K562 (cell line): ENCODE results near the gene DDX20. TPM values are rescaled to one million over a fixed set of nuclear protein-coding genes. Genes with fewer than 3 reads are reported as not detected.
A peak's percentile ranks its signal among the peaks of the same experiment; 100 is the strongest.

ENCODE experiments used
- BMI1 ChIP-seq: fragments of 150-350 bp; IDR thresholded peaks from 2 replicates; pipeline ENCODE4 v1.6.1; 2014; ENCODE audit warnings: low read length
- CEBPB ChIP-seq: fragments of 450-650 bp; IDR thresholded peaks from 2 replicates; pipeline ENCODE4 v1.6.1; 2016; ENCODE audit warnings: missing genetic modification characterization, missing compliant biosample characterization
- KLF6 ChIP-seq: fragments of 250-450 bp; sonication (Bioruptor Pico); IDR thresholded peaks from 2 replicates; pipeline ENCODE4 v1.4.0; 2020; ENCODE audit warnings: mild to moderate bottlenecking, moderate library complexity, borderline replicate concordance
- ZSCAN29 ChIP-seq: fragments of 450-650 bp; IDR thresholded peaks from 2 replicates; pipeline ENCODE4 v1.6.1; 2017
- polyA plus RNA-seq, 8 experiments: library from polyadenylated mRNA; depleted of rRNA in 4 of 8; stranded (reverse) in 5 of 8; unstranded in 3 of 8; fragments of >200 nt; fragmentation: Nextera tagmentation in 2 of 8; fragmentation: Illumina TruSeq in 1 of 8; extraction: Ambion mirVana in 2 of 8; extraction: Trizol in 1 of 8; gene quantifications; 2 replicates each; pipeline versions ENCODE4 v1.2.1 to v1.2.3, GENCODE V29; 2011 to 2014; ENCODE audit warnings: inconsistent platforms in 1 of 8, missing spikeins in 1 of 8
- total RNA-seq, 7 experiments: library from RNA; depleted of rRNA in 6 of 7; stranded (reverse); fragments of >200 nt in 6 of 7; fragmentation: Illumina TruSeq in 2 of 7; extraction: Trizol in 2 of 7; gene quantifications; 2 replicates each; pipeline versions ENCODE4 v1.2.1 to v1.2.3, GENCODE V29; 2011 to 2021; ENCODE audit warnings: low replicate concordance in 1 of 7
- TF ChIP-seq, protein P1 (sequence below): fragments of 200-800 bp; sonication (Bioruptor generic); IDR thresholded peaks from 2 replicates; pipeline ENCODE4 v1.6.1; 2016; ENCODE audit warnings: missing genetic modification characterization, missing compliant biosample characterization
- TF ChIP-seq, protein P2 (sequence below), 2 experiments: fragments of 150-350 bp in 1 of 2; IDR thresholded peaks; 2 replicates each; pipeline ENCODE4 v1.6.1; 2012 to 2016; ENCODE audit warnings: low read depth in 2 of 2, low read length in 2 of 2, mild to moderate bottlenecking in 1 of 2, moderate library complexity in 1 of 2
- TF ChIP-seq, protein P3 (sequence below), 2 experiments: fragments of 450-650 bp; conservative IDR thresholded peaks; 2 replicates each; pipeline ENCODE4 v1.6.1; 2017; ENCODE audit warnings: mild to moderate bottlenecking in 2 of 2, moderate library complexity in 2 of 2
- TF ChIP-seq, protein P4 (sequence below): sonication (generic); formaldehyde crosslinking; IDR thresholded peaks from 2 replicates; pipeline ENCODE4 v1.8.0; 2022; ENCODE audit warnings: mild to moderate bottlenecking, missing genetic modification reagents
- TF ChIP-seq, protein P5 (sequence below): sonication (generic); formaldehyde crosslinking; IDR thresholded peaks from 2 replicates; pipeline ENCODE4 v1.8.1; 2023; ENCODE audit warnings: mild to moderate bottlenecking, missing genetic modification reagents
- TF ChIP-seq, protein P6 (sequence below): fragments of 200-800 bp; sonication (Bioruptor generic); IDR thresholded peaks from 2 replicates; pipeline ENCODE4 v1.6.1; 2017; ENCODE audit warnings: missing genetic modification characterization, missing compliant biosample characterization

DDX20 gene
- total and polyA plus RNA-seq, 9 of the 15 experiments (the other 6 are each of a cell fraction or from before 2014, with no cell fraction given) = 8.3 to 33.4 (median 24.5) TPM

DNA sequence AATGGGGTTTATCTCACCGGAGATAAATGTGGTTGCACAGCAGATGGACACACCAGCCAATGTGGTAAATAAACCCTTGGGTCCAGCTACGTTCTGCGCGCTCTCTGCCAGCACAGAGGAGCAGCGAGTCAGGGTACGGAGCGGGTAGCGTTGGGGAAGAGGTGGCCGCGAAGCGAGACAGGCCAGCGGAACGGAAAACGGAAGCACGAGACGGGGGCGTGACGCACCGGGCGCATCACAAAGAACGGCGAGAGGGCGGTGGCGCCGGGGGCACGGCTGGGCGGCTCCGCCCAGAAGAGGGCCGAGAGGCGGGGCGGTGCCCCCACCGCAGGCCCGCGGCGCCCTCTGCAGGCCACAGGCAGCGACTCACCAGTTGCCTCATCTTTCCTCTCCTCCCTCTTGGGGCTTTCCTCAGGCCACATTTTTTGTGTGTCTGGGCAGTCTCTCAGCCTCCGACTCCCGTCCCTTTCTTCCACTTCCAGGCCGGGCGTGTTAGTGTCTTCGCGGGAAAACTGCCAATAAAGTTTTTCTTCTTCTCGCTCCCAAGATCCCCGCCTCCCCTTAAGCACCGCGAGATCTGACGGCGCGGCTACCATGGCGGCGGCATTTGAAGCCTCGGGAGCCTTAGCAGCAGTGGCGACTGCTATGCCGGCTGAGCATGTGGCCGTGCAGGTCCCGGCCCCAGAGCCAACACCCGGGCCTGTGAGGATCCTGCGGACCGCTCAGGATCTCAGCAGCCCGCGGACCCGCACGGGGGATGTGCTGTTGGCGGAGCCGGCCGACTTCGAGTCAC is at the start of gene DDX20 (continued):
- TF ChIP-seq, protein P1, sequence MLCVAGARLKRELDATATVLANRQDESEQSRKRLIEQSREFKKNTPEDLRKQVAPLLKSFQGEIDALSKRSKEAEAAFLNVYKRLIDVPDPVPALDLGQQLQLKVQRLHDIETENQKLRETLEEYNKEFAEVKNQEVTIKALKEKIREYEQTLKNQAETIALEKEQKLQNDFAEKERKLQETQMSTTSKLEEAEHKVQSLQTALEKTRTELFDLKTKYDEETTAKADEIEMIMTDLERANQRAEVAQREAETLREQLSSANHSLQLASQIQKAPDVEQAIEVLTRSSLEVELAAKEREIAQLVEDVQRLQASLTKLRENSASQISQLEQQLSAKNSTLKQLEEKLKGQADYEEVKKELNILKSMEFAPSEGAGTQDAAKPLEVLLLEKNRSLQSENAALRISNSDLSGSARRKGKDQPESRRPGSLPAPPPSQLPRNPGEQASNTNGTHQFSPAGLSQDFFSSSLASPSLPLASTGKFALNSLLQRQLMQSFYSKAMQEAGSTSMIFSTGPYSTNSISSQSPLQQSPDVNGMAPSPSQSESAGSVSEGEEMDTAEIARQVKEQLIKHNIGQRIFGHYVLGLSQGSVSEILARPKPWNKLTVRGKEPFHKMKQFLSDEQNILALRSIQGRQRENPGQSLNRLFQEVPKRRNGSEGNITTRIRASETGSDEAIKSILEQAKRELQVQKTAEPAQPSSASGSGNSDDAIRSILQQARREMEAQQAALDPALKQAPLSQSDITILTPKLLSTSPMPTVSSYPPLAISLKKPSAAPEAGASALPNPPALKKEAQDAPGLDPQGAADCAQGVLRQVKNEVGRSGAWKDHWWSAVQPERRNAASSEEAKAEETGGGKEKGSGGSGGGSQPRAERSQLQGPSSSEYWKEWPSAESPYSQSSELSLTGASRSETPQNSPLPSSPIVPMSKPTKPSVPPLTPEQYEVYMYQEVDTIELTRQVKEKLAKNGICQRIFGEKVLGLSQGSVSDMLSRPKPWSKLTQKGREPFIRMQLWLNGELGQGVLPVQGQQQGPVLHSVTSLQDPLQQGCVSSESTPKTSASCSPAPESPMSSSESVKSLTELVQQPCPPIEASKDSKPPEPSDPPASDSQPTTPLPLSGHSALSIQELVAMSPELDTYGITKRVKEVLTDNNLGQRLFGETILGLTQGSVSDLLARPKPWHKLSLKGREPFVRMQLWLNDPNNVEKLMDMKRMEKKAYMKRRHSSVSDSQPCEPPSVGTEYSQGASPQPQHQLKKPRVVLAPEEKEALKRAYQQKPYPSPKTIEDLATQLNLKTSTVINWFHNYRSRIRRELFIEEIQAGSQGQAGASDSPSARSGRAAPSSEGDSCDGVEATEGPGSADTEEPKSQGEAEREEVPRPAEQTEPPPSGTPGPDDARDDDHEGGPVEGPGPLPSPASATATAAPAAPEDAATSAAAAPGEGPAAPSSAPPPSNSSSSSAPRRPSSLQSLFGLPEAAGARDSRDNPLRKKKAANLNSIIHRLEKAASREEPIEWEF (CRISPR knock-in tag) = no peak
- TF ChIP-seq, protein P2, sequence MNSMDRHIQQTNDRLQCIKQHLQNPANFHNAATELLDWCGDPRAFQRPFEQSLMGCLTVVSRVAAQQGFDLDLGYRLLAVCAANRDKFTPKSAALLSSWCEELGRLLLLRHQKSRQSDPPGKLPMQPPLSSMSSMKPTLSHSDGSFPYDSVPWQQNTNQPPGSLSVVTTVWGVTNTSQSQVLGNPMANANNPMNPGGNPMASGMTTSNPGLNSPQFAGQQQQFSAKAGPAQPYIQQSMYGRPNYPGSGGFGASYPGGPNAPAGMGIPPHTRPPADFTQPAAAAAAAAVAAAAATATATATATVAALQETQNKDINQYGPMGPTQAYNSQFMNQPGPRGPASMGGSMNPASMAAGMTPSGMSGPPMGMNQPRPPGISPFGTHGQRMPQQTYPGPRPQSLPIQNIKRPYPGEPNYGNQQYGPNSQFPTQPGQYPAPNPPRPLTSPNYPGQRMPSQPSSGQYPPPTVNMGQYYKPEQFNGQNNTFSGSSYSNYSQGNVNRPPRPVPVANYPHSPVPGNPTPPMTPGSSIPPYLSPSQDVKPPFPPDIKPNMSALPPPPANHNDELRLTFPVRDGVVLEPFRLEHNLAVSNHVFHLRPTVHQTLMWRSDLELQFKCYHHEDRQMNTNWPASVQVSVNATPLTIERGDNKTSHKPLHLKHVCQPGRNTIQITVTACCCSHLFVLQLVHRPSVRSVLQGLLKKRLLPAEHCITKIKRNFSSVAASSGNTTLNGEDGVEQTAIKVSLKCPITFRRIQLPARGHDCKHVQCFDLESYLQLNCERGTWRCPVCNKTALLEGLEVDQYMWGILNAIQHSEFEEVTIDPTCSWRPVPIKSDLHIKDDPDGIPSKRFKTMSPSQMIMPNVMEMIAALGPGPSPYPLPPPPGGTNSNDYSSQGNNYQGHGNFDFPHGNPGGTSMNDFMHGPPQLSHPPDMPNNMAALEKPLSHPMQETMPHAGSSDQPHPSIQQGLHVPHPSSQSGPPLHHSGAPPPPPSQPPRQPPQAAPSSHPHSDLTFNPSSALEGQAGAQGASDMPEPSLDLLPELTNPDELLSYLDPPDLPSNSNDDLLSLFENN (IDR thresholded peaks at IDR 0.05; ENCODE audit: low read depth in 2 of 2, low read length in 2 of 2) = peak in 1 of 2 experiments; percentile 54; a peak in 1 of 4 replicates
- TF ChIP-seq, protein P3, sequence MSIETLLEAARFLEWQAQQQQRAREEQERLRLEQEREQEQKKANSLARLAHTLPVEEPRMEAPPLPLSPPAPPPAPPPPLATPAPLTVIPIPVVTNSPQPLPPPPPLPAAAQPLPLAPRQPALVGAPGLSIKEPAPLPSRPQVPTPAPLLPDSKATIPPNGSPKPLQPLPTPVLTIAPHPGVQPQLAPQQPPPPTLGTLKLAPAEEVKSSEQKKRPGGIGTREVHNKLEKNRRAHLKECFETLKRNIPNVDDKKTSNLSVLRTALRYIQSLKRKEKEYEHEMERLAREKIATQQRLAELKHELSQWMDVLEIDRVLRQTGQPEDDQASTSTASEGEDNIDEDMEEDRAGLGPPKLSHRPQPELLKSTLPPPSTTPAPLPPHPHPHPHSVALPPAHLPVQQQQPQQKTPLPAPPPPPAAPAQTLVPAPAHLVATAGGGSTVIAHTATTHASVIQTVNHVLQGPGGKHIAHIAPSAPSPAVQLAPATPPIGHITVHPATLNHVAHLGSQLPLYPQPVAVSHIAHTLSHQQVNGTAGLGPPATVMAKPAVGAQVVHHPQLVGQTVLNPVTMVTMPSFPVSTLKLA (conservative IDR thresholded peaks at IDR 0.05) = peak; percentile 91 to 97
- TF ChIP-seq, protein P4, sequence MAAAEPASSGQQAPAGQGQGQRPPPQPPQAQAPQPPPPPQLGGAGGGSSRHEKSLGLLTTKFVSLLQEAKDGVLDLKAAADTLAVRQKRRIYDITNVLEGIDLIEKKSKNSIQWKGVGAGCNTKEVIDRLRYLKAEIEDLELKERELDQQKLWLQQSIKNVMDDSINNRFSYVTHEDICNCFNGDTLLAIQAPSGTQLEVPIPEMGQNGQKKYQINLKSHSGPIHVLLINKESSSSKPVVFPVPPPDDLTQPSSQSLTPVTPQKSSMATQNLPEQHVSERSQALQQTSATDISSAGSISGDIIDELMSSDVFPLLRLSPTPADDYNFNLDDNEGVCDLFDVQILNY (CRISPR knock-in tag) = peak; percentile 21; the same call in 1 of the 2 replicates
- TF ChIP-seq CEBPB (tag) = peak; percentile 85; the same call in 1 of the 2 replicates
- TF ChIP-seq KLF6 = no peak; the same call in 1 of the 2 replicates
- TF ChIP-seq, protein P5, sequence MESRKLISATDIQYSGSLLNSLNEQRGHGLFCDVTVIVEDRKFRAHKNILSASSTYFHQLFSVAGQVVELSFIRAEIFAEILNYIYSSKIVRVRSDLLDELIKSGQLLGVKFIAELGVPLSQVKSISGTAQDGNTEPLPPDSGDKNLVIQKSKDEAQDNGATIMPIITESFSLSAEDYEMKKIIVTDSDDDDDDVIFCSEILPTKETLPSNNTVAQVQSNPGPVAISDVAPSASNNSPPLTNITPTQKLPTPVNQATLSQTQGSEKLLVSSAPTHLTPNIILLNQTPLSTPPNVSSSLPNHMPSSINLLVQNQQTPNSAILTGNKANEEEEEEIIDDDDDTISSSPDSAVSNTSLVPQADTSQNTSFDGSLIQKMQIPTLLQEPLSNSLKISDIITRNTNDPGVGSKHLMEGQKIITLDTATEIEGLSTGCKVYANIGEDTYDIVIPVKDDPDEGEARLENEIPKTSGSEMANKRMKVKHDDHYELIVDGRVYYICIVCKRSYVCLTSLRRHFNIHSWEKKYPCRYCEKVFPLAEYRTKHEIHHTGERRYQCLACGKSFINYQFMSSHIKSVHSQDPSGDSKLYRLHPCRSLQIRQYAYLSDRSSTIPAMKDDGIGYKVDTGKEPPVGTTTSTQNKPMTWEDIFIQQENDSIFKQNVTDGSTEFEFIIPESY = peak; percentile 74; the same call in 1 of the 2 replicates
- no peak for TF ChIP-seq ZSCAN29
- TF ChIP-seq, protein P6, sequence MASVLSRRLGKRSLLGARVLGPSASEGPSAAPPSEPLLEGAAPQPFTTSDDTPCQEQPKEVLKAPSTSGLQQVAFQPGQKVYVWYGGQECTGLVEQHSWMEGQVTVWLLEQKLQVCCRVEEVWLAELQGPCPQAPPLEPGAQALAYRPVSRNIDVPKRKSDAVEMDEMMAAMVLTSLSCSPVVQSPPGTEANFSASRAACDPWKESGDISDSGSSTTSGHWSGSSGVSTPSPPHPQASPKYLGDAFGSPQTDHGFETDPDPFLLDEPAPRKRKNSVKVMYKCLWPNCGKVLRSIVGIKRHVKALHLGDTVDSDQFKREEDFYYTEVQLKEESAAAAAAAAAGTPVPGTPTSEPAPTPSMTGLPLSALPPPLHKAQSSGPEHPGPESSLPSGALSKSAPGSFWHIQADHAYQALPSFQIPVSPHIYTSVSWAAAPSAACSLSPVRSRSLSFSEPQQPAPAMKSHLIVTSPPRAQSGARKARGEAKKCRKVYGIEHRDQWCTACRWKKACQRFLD (CRISPR knock-in tag) = peak; percentile 96
- TF ChIP-seq BMI1 = no peak
